ENCODE data around the gene PDE10A. TPM values are rescaled to one million over a fixed set of nuclear protein-coding genes. Genes with fewer than 3 reads are reported as not detected.

Gene PDE10A
- total RNA-seq, 1 donor from 2014 or later: 17.3 TPM

GRCh38 chr6:165671222-165671768, 8.3 kb upstream of the PDE10A start:
- H3K36me3 Mint-ChIP-seq: no peaks in the 10 kb centered on the region
- peaks cover 20% of the 10 kb centered on the region for H3K4me1 ChIP-seq

GRCh38 chr6:165668951-165669350, 5.9 kb upstream of the PDE10A start:
- Histone ChIP-seq H4K20me1 (ENCODE audit: low read depth) (peaks cover 17% of the 10 kb centered on the region), H3K27ac (no peak overlapping the region), H3K4me3 (no peak overlapping the region), H3K9me3 (ENCODE audit: low read depth) (no peaks in the 10 kb centered on the region), H3K36me3 (no peaks in the 10 kb centered on the region), H3K9ac (no peak overlapping the region), H3K4me1 (peaks cover 26% of the 10 kb centered on the region), H3K27me3 (peaks cover 44% of the 10 kb centered on the region), H3K4me2 (no peak overlapping the region), H2AFZ (replicated peaks) (no peak overlapping the region), H3F3A (ENCODE audit: low read depth) (peaks cover 14% of the 10 kb centered on the region), H3K79me2 (ENCODE audit: low read depth) (no peaks in the 10 kb centered on the region)
- Mint-ChIP-seq H3K4me3 (no peak overlapping the region), H3K9me3 (no peaks in the 10 kb centered on the region), H3K4me1 (peaks cover 22% of the 10 kb centered on the region), H3K27ac (no peak overlapping the region), H3K36me3 (no peaks in the 10 kb centered on the region), H3K27me3 (ENCODE audit: insufficient read depth, low read depth) (peaks cover 25% of the 10 kb centered on the region)
- no peak for DNase-seq (ENCODE audit: low spot score)
- TF ChIP-seq EZH2 (IDR thresholded peaks at IDR 0.05) (no peak), CTCF (IDR thresholded peaks at IDR 0.05) (no peak), EZH2phosphoT487 (IDR thresholded peaks at IDR 0.05) (no peak)

More at GRCh38 chr6:165671222-165671768, 8.3 kb upstream of the PDE10A start:
- Histone ChIP-seq H3K36me3 (no peaks in the 10 kb centered on the region), H3K79me2 (ENCODE audit: low read depth) (no peaks in the 10 kb centered on the region), H4K20me1 (ENCODE audit: low read depth) (no peaks in the 10 kb centered on the region), H3K4me3 (no peak overlapping the region), H3K27ac (no peak overlapping the region), H2AFZ (replicated peaks) (no peak overlapping the region), H3F3A (ENCODE audit: low read depth) (no peaks in the 10 kb centered on the region), H3K4me2 (no peak overlapping the region), H3K9ac (no peak overlapping the region), H3K9me3 (ENCODE audit: low read depth) (no peaks in the 10 kb centered on the region), H3K27me3 (peaks cover 20% of the 10 kb centered on the region)
- TF ChIP-seq EZH2 (IDR thresholded peaks at IDR 0.05): no peak
- no peak for TF ChIP-seq CTCF (IDR thresholded peaks at IDR 0.05)
- TF ChIP-seq EZH2phosphoT487 (IDR thresholded peaks at IDR 0.05): no peak
- no peak for DNase-seq (ENCODE audit: low spot score)
- no peak overlapping the region for H3K27ac Mint-ChIP-seq
- H3K4me1 Mint-ChIP-seq: peaks cover 8% of the 10 kb centered on the region
- no peaks in the 10 kb centered on the region for H3K9me3 Mint-ChIP-seq
- H3K4me3 Mint-ChIP-seq: no peak overlapping the region
- H3K27me3 Mint-ChIP-seq (ENCODE audit: insufficient read depth, low read depth): peaks cover 8% of the 10 kb centered on the region

GRCh38 chr6:165665384-165665672, 2.3 kb upstream of the PDE10A start:
- Histone ChIP-seq H3K4me3 (no peak overlapping the region), H4K20me1 (ENCODE audit: low read depth) (peaks cover 22% of the 10 kb centered on the region), H2AFZ (replicated peaks) (no peak overlapping the region), H3K27me3 (peaks cover 70% of the 10 kb centered on the region), H3K9ac (no peak overlapping the region), H3K4me2 (peak overlapping the region; percentile 96), H3F3A (ENCODE audit: low read depth) (peaks cover 28% of the 10 kb centered on the region), H3K4me1 (peaks cover 23% of the 10 kb centered on the region), H3K9me3 (ENCODE audit: low read depth) (no peaks in the 10 kb centered on the region), H3K79me2 (ENCODE audit: low read depth) (peaks cover 14% of the 10 kb centered on the region), H3K27ac (no peak overlapping the region), H3K36me3 (no peaks in the 10 kb centered on the region)
- H3K4me1 Mint-ChIP-seq: peaks cover 21% of the 10 kb centered on the region
- TF ChIP-seq CTCF (IDR thresholded peaks at IDR 0.05) (no peak), EZH2 (IDR thresholded peaks at IDR 0.05) (no peak), EZH2phosphoT487 (IDR thresholded peaks at IDR 0.05) (no peak)
- H3K27me3 Mint-ChIP-seq (ENCODE audit: insufficient read depth, low read depth): peaks cover 29% of the 10 kb centered on the region
- no peaks in the 10 kb centered on the region for H3K9me3 Mint-ChIP-seq
- no peak for DNase-seq (ENCODE audit: low spot score)
- H3K36me3 Mint-ChIP-seq: no peaks in the 10 kb centered on the region
- H3K4me3 Mint-ChIP-seq: peak overlapping the region; percentile 95
- no peak overlapping the region for H3K27ac Mint-ChIP-seq

Data from neural progenitor cell (in vitro differentiated cells).